Retinal pigment epithelial cell (primary cell): Measurements from ENCODE around the gene COPS3.

Experiments used
- DNase-seq: peaks from one replicate; pipeline ENCODE4 v3.0.0-alpha.2; 2010; ENCODE audit warnings: low read depth
- H3K4me3 ChIP-seq: 2 replicates; pipeline ENCODE4 v1.5.1; 2011; ENCODE audit warnings: mild to moderate bottlenecking, low read length, control low read depth, moderate library complexity
- CTCF ChIP-seq: conservative IDR thresholded peaks from 2 replicates; pipeline ENCODE4 v1.5.1; 2011; ENCODE audit warnings: low read depth, low read length, control low read depth, inconsistent platforms

Gene COPS3

GRCh38 chr17:17198281-17198680 is 82.8 kb downstream of the COPS3 start:
- TF ChIP-seq CTCF, result no peak
- H3K4me3 ChIP-seq, result no peak overlapping the region
- DNase-seq, result no peak

GRCh38 chr17:17196776-17197175 is 84.3 kb downstream of the COPS3 start:
- no peak for DNase-seq
- TF ChIP-seq CTCF, result no peak
- H3K4me3 ChIP-seq, result no peak overlapping the region
